NOMO-1 (cell line): Measurements from ENCODE around the gene RXRA.

ENCODE experiments used
- DNase-seq, 2 experiments: peaks; one replicate each; lab custom pipeline; 2025; ENCODE audit not compliant: unreplicated experiment in 2 of 2; lab: John Stamatoyannopoulos, UW

Gene RXRA

GRCh38 chr9:134481762-134482161, 155.5 kb downstream of the RXRA start:
- DNase-seq: no peak

GRCh38 chr9:134482226-134482625, 156.0 kb downstream of the RXRA start:
- DNase-seq: no peak

DNA sequence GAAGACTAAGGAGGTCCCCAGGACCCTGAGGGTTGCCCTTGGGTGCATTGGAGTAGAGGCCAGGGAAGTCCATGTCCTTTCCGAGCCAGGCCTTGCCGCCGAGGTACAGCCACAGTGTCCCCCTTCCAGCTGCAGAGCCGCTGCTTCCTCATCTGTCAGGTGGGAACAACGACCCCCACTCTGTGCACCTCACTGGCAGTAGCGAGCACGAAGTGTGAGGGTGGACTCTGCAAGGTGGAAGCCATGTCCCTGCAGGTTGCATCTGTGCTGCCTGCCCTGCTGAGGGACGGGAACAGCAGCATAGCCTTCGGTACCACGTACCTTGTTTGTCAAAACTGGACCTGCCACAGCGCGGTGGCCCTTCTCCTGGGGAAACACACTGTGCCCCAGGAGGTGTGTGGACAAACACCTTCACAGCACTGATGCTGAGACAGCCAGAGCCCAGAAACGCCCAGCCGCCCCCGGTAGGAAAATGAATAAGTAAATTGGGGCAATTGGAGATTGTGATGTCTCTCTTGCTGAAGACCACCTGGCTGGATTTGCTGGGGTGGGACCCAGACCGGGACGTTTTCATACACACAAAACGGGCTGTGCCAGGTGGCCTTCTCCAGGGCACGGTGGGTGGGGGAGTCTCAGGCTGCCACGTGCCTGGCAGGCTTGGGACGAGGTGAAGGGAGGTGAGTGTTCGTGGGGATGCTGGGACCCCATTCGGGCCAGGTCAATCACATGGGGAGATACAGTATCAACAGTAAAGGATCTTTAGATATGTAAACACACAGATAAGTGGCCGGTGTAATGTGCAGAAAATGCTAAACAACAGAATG, 157.3 kb downstream of the RXRA start:
- DNase-seq: no peak

- DNase-seq: no peak
These were observed 158.2 kb downstream of the RXRA start for GRCh38 chr9:134484479-134484878.

- DNase-seq: no peak
These were observed 159.4 kb downstream of the RXRA start for GRCh38 chr9:134485653-134486052.

DNA sequence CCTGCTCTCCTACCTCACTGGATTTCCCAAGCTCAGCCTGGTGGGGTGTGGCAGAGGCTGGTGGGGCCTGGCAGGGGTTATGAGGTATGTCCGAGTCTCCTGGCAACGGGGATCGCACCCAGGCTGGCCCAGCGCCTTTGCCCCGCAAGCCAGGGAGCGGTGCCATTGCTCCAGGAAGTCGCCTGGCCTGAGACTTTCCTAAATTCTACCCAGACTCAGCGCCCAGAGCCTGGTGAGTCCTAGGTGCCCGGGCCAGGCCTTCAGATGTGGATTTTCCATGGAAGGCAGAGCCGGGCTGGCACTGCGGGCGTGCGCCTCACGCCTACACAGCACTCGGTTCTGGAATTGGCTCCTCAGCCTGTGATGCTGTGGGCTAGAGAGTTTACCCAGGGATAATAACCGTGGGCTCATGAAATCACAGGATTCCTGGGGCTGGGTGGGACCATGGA, 159.9 kb downstream of the RXRA start:
- DNase-seq: no peak

DNA sequence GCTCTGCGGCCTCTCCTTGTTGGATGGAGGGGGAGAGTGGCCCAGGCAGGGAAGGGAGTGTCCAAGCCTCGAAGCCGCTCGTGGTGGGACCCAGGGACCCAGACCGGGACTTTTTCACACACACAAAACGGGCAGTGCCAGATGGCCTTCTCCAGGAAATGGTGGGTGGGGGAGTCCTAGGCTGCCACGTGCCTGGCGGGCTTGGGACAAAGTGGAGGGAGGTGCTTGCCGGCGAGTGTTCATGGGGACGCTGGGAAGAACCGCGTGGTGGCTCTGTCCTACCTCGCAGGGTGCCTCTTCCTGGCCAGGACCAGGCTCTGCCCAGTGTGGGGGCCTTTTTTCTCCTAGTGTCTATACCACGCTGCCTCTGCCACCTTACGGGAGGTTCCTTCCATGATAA, 160.3 kb downstream of the RXRA start:
- DNase-seq: no peak
